Effector memory CD4-positive, alpha-beta T cell (primary cell): ENCODE measurements around the gene TNS3.

Experiments
- DNase-seq, 3 donors: peaks; one replicate each; pipeline ENCODE4 v3.0.0-alpha.2; 2020
- H3K27ac ChIP-seq: 2 replicates; pipeline ENCODE4 v1.7.0; 2013; ENCODE audit warnings: mild to moderate bottlenecking, low read length, moderate library complexity; ENCODE audit not compliant: insufficient read depth, poor library complexity, severe bottlenecking
- H3K27me3 ChIP-seq: replicated peaks from 2 replicates; pipeline ENCODE4 v1.7.0; 2013; ENCODE audit warnings: mild to moderate bottlenecking, low read length; ENCODE audit not compliant: insufficient read depth, control insufficient read depth, poor library complexity, severe bottlenecking
- H3K36me3 ChIP-seq: 2 replicates; pipeline ENCODE4 v1.7.0; 2013; ENCODE audit warnings: mild to moderate bottlenecking, low read length, moderate library complexity; ENCODE audit not compliant: control insufficient read depth, insufficient read depth
- H3K4me1 ChIP-seq: 2 replicates; pipeline ENCODE4 v1.7.0; 2013; ENCODE audit warnings: low read length, mild to moderate bottlenecking; ENCODE audit not compliant: control insufficient read depth, insufficient read depth, poor library complexity, severe bottlenecking
- H3K4me3 ChIP-seq: 2 replicates; pipeline ENCODE4 v1.7.0; 2013; ENCODE audit warnings: low read length, low read depth, mild to moderate bottlenecking; ENCODE audit not compliant: insufficient read depth, poor library complexity, severe bottlenecking
- H3K9me3 ChIP-seq: 2 replicates; pipeline ENCODE4 v1.7.0; 2013; ENCODE audit warnings: mild to moderate bottlenecking, low read length, moderate library complexity; ENCODE audit not compliant: control insufficient read depth

The TNS3 gene

DNA sequence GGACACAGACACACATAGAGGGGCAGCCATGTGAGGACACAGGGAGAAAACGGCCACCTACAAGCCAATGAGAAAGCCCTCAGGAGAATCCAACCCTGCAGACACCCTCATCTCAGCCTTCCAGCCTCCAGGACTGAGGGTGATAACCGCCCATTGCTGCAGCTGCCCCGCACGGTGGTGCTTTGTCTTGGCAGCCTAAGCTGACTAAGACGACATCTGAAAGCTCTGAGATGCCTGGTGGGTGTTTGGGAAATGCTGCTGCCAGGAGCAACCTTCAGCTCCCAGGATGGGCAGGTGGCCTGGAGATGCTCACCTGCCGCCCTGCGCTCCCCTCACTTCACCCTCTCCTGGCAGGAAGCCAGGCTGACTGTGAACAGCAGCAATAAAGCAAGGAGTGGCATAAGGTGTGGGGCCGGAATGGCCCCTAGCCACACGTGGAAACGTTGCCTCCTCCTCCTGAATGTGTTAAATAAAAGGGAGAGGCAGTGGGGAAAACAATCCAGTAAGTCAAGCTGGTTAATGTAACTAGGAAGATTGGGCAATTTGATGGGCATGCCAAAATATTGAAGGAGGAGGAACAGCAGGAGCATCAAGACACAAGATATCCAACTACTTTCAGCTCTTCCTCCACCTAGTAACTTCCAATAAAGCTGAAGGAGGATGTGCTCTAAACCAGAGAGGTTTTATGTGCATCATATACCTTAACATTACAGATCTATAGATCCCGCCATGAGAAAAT lies 121.5 kb downstream of the TNS3 start:
- Histone ChIP-seq H3K4me1 (no peaks in the 10 kb centered on the region), H3K4me3 (no peak overlapping the region), H3K36me3 (no peaks in the 10 kb centered on the region), H3K27me3 (no peaks in the 10 kb centered on the region), H3K9me3 (no peaks in the 10 kb centered on the region), H3K27ac (no peak overlapping the region)
- no peak for DNase-seq

DNA sequence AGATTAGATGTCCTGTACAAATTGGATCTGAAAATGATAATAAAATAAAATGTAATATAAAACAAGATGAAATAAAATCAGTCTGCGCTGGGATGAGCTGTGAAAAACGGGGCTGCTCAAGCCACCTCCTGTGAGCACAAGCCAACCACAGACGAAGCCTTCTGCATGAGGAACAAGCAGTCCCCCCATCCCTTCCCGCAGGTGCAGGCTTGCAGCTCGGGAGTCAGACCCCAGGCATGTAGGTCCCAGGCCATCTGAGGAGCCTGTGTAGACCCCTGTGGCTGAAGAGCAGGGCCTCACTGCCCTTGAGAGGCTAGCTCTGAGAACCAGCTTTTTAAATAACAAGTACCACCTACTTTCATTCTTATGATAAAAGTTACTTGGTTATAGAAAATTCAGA lies 123.4 kb downstream of the TNS3 start:
- no peaks in the 10 kb centered on the region for H3K4me1 ChIP-seq
- no peaks in the 10 kb centered on the region for H3K9me3 ChIP-seq
- no peak for DNase-seq
- no peak overlapping the region for H3K27ac ChIP-seq
- no peaks in the 10 kb centered on the region for H3K27me3 ChIP-seq
- H3K36me3 ChIP-seq = no peaks in the 10 kb centered on the region
- no peak overlapping the region for H3K4me3 ChIP-seq

GRCh38 chr7:47458057-47458456 lies 123.9 kb downstream of the TNS3 start:
- DNase-seq = no peak
- no peak overlapping the region for H3K27ac ChIP-seq

GRCh38 chr7:47456210-47456955 lies 125.5 kb downstream of the TNS3 start:
- DNase-seq = no peak
- H3K27me3 ChIP-seq = no peaks in the 10 kb centered on the region
- H3K36me3 ChIP-seq = no peaks in the 10 kb centered on the region
- H3K27ac ChIP-seq = no peak overlapping the region
- no peaks in the 10 kb centered on the region for H3K4me1 ChIP-seq
- no peak overlapping the region for H3K4me3 ChIP-seq
- H3K9me3 ChIP-seq = no peaks in the 10 kb centered on the region

More at GRCh38 chr7:47458057-47458456, 123.9 kb downstream of the TNS3 start:
- Histone ChIP-seq H3K9me3 (no peaks in the 10 kb centered on the region), H3K4me1 (no peaks in the 10 kb centered on the region), H3K36me3 (no peaks in the 10 kb centered on the region), H3K27me3 (no peaks in the 10 kb centered on the region), H3K4me3 (no peak overlapping the region)

- Histone ChIP-seq H3K9me3 (no peaks in the 10 kb centered on the region), H3K4me1 (no peaks in the 10 kb centered on the region), H3K27me3 (no peaks in the 10 kb centered on the region), H3K27ac (no peak overlapping the region), H3K4me3 (no peak overlapping the region), H3K36me3 (no peaks in the 10 kb centered on the region)
- DNase-seq = no peak
Measured at GRCh38 chr7:47455872-47456185, 126.1 kb downstream of the TNS3 start.

DNA sequence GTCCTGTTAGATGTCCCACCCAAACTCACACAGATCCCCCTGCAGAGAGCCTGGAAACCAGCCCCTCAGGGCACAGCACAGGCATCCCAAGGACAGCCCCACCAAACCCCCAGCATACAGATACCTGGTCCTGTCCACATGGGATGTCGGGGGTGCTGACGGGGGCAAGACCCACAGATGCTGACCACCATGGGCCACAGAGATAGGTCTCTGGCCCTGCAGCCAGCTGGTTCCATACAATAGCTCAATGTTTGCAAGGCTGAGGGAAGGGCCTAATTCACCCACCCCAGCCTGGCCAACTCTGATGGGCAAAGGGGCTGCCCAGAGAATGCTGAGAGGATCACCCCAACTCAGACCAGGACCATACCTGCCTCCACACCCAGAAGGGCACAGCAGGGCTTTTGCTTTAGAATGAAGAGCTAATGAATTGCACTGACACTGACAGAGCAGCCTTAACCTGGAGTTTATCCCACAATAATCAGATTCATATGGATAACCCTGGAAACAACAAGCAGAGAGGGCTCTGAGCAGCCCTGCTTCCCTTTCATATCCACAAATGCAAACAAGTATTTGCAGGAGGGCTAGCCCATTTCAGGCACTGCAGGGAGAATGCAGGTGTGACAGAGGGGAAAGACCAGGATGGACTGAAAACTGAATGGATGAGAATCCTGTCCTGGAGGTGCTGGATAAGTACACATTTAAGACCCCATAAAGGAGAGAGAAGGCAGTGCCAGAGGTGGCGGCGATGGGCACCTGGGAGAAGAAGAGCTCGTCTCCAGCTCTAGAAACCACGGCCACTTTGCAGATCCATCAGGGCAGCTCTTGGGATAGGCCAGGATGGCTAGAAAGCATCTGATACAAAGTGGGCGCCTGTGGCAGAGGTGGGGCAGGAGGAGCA lies 126.7 kb downstream of the TNS3 start:
- DNase-seq = no peak
- no peaks in the 10 kb centered on the region for H3K9me3 ChIP-seq
- no peak overlapping the region for H3K4me3 ChIP-seq
- H3K36me3 ChIP-seq = no peaks in the 10 kb centered on the region
- H3K27ac ChIP-seq = no peak overlapping the region
- H3K4me1 ChIP-seq = no peaks in the 10 kb centered on the region
- no peaks in the 10 kb centered on the region for H3K27me3 ChIP-seq

DNA sequence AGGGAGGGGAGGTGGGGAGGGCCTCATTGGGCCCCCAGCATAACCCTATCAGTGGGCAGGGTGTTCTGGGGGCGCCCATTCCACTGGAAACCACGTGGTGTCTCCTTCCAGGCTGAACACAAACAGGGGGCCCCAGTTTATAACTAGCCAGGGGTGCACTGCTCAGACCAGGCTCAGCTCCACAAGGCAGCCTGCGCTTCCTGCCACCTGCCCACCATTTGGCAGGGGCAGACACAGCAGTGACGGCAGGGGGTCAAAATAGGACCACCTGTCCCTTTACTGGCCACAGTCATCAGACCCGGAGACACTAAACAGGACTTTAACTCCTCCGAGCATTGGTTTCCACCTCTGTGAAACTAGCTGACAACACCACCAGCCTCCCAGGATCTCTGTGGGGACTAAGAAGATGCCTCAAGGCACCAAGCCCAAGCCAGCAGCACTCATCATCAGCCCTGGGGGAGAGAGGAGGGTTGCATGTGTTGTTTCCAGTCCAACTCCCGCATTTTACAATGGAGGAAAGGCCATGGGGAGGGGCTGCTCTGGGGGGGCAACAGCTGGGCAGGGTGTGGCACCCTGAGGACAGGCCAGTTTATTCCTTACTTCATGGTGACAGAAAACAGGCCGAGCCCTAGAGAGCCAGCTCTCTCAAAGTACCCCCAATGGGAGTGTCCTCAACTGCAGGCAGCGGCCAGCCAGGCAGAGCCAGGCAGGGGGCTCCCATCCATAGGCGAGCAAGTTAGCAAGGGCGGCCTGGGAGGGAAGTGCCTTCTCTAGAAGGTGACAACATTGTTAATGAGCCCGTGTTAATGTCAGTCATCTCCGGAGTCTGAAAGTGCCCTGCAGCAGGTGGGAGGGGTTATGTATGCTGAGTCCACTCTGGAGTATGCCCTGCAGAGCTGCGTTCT lies 127.6 kb downstream of the TNS3 start:
- no peak for DNase-seq
- Histone ChIP-seq H3K4me3 (no peak overlapping the region), H3K27ac (no peak overlapping the region), H3K36me3 (no peaks in the 10 kb centered on the region), H3K9me3 (no peaks in the 10 kb centered on the region), H3K4me1 (no peaks in the 10 kb centered on the region), H3K27me3 (no peaks in the 10 kb centered on the region)

- Histone ChIP-seq H3K9me3 (no peaks in the 10 kb centered on the region), H3K4me1 (no peaks in the 10 kb centered on the region), H3K27ac (no peak overlapping the region), H3K27me3 (no peaks in the 10 kb centered on the region), H3K36me3 (no peaks in the 10 kb centered on the region), H3K4me3 (no peak overlapping the region)
- DNase-seq = no peak
Measured at GRCh38 chr7:47453093-47454061, 128.5 kb downstream of the TNS3 start.

DNA sequence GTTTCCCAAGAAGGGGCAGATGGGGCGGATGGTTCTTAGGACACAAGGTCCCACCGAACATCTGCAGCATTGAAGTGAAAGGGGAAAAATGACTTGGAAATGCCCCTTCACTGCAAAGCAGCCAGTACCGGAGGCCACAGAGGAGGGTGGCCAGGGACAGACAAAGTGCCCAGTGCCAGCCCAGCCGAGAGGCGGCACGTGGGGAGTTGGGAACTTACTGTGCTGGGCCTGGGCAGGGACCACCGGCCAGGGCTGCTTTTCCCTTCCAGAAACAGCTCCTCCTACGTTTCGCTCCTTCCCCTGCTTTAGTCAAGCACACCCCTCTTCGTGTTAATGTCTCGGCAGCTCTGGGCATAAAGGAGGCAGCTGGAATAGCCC lies 129.2 kb downstream of the TNS3 start:
- Histone ChIP-seq H3K27ac (no peak overlapping the region), H3K27me3 (no peaks in the 10 kb centered on the region), H3K36me3 (no peaks in the 10 kb centered on the region), H3K4me3 (no peak overlapping the region), H3K4me1 (no peaks in the 10 kb centered on the region), H3K9me3 (no peaks in the 10 kb centered on the region)
- no peak for DNase-seq
